SK-N-MC (cell line): Measurements from ENCODE around the gene CDK4.

Experiments
- EZH2 ChIP-seq: fragments of 200-600 bp; sonication (generic); IDR thresholded peaks from one replicate; pipeline ENCODE4 v1.6.1; 2017; ENCODE audit warnings: antibody characterized with exemption
- POLR2AphosphoS5 ChIP-seq: IDR thresholded peaks from 2 replicates; pipeline ENCODE4 v1.6.1; 2012; ENCODE audit warnings: mild to moderate bottlenecking, low read depth, low read length, borderline replicate concordance

- TF ChIP-seq POLR2AphosphoS5: no peak
- no peak for TF ChIP-seq EZH2
Observed at GRCh38 chr12:57760347-57760982, 8.4 kb upstream of the CDK4 start.
